K562 (cell line): ENCODE measurements around the gene DYNAP. TPM values are rescaled to one million over a fixed set of nuclear protein-coding genes. Genes with fewer than 3 reads are reported as not detected.

Experiments used
- ATAC-seq: fragments of 200-7000 bp; cut with Tn5 transposase; 3 replicates; pipeline ENCODE4 v1.9.1; 2020; ENCODE audit warnings: moderate library complexity
- BruUV-seq: library from RNA; stranded (reverse); fragments of 400-500 nt; replicated peaks from 2 replicates; lab custom pipeline; 2021; lab: Mats Ljungman, UMichigan
- CTCF ChIA-PET: fragments of 300-600 bp; formaldehyde crosslinking; extraction: SDS; loops from one replicate; lab custom pipeline; 2021; ENCODE audit warnings: low intra/inter-chr PET ratio; lab: Yijun Ruan, JAX
- POLR2A ChIA-PET: fragments of 300-600, 350-650 bp; sonication (Branson Sonifier 250); formaldehyde crosslinking; extraction: SDS; loops from one replicate; lab custom pipeline; 2021; ENCODE audit warnings: antibody characterized with exemption, inconsistent platforms; lab: Yijun Ruan, JAX
- DNase-seq, 4 experiments: peaks; one replicate each; pipeline versions ENCODE4 v3.0.0 to v3.0.0-alpha.2; 2011 to 2018; ENCODE audit warnings: low spot score in 3 of 4, mixed read lengths in 3 of 4; ENCODE audit errors: extremely low read depth in 1 of 4
- FAIRE-seq: peaks from 2 replicates; lab custom pipeline; 2011; peaks lifted over from hg19 to GRCh38; lab: Jason Lieb, UNC
- H2AFZ ChIP-seq: 2 replicates; pipeline ENCODE4 v1.6.0; 2011; ENCODE audit warnings: low read depth, low read length, control low read depth, inconsistent platforms
- H3K27ac ChIP-seq: fragments of 200-600 bp; 3 replicates; pipeline ENCODE4 v1.8.0; 2011; ENCODE audit warnings: low read depth, mild to moderate bottlenecking, control low read depth, inconsistent platforms, low read length, moderate library complexity, mixed read lengths; ENCODE audit errors: extremely low read depth
- H3K27me3 ChIP-seq, 2 experiments: fragments of 300-600 bp in 1 of 2; 2 replicates in 1 of 2; 3 replicates in 1 of 2; pipeline versions ENCODE4 v1.6.0 to v1.8.0; 2011; ENCODE audit warnings: inconsistent platforms in 2 of 2, low read length in 2 of 2, mild to moderate bottlenecking in 1 of 2, mixed read lengths in 1 of 2, moderate library complexity in 1 of 2; ENCODE audit not compliant: control insufficient read depth in 2 of 2, insufficient read depth in 2 of 2
- H3K36me3 ChIP-seq: fragments of 300-600 bp; 3 replicates; pipeline ENCODE4 v1.8.0; 2011; ENCODE audit warnings: mild to moderate bottlenecking, low read length, inconsistent platforms; ENCODE audit not compliant: control insufficient read depth, insufficient read depth
- H3K4me1 ChIP-seq, 2 experiments: fragments of 200-600 bp in 1 of 2; replicated peaks in 1 of 2; 2 replicates in 1 of 2; 3 replicates in 1 of 2; pipeline versions ENCODE4 v1.5.1 to v1.8.0; 2011; ENCODE audit warnings: inconsistent platforms in 2 of 2, low read length in 2 of 2, mild to moderate bottlenecking in 1 of 2, mixed read lengths in 1 of 2, moderate library complexity in 1 of 2; ENCODE audit not compliant: control insufficient read depth in 2 of 2, insufficient read depth in 2 of 2
- H3K4me2 ChIP-seq: 2 replicates; pipeline ENCODE4 v1.6.1; 2011; ENCODE audit warnings: low read length, control low read depth, inconsistent platforms, mixed read lengths; ENCODE audit not compliant: insufficient read depth
- H3K4me3 ChIP-seq: fragments of 200-600 bp; sonication (generic), shearing (Covaris generic); 2 replicates; pipeline ENCODE4 v1.5.1; 2016; ENCODE audit warnings: control low read depth, inconsistent platforms
- H3K79me2 ChIP-seq: fragments of 200-600 bp; 3 replicates; pipeline ENCODE4 v1.8.0; 2011; ENCODE audit warnings: low read length, inconsistent platforms; ENCODE audit not compliant: control insufficient read depth, insufficient read depth
- H3K9ac ChIP-seq, 2 experiments: 2 replicates each; pipeline versions ENCODE4 v1.6.0 to v1.6.1; 2011; ENCODE audit warnings: low read depth in 2 of 2, low read length in 2 of 2, control low read depth in 1 of 2, inconsistent platforms in 1 of 2, mild to moderate bottlenecking in 1 of 2, mixed read lengths in 1 of 2; ENCODE audit not compliant: insufficient read depth in 1 of 2
- H3K9me1 ChIP-seq: one replicate; pipeline ENCODE4 v1.6.0; 2011; ENCODE audit warnings: inconsistent platforms, mild to moderate bottlenecking, low read length, moderate library complexity; ENCODE audit not compliant: control insufficient read depth, insufficient read depth
- H3K9me3 ChIP-seq: replicated peaks from 2 replicates; pipeline ENCODE4 v1.5.1; 2011; ENCODE audit warnings: low read depth, low read length, inconsistent platforms; ENCODE audit not compliant: control insufficient read depth, insufficient read depth
- H4K20me1 ChIP-seq: replicated peaks from 2 replicates; pipeline ENCODE4 v1.6.1; 2011; ENCODE audit warnings: low read length, inconsistent platforms, mixed read lengths; ENCODE audit not compliant: control insufficient read depth, insufficient read depth
- C11orf30 ChIP-seq: fragments of 450-650 bp; IDR thresholded peaks from 2 replicates; pipeline ENCODE4 v1.6.1; 2016; ENCODE audit warnings: low read depth, mild to moderate bottlenecking
- CEBPG ChIP-seq, 3 experiments: fragments of 200-800 bp in 1 of 3; sonication (Bioruptor generic) in 1 of 3; sonication (generic) in 1 of 3; formaldehyde crosslinking in 1 of 3; IDR thresholded peaks in 2 of 3; conservative IDR thresholded peaks in 1 of 3; 2 replicates each; pipeline versions ENCODE4 v1.6.1 to v1.8.0; 2016 to 2022; ENCODE audit warnings: missing compliant biosample characterization in 2 of 3, missing genetic modification characterization in 2 of 3, mild to moderate bottlenecking in 1 of 3, missing genetic modification reagents in 1 of 3
- MAFG ChIP-seq: fragments of 450-650 bp; conservative IDR thresholded peaks from 2 replicates; pipeline ENCODE4 v1.6.1; 2016; ENCODE audit warnings: missing genetic modification characterization, missing compliant biosample characterization
- POLR2AphosphoS5 ChIP-seq: IDR thresholded peaks from 2 replicates; pipeline ENCODE4 v1.6.1; 2011; ENCODE audit warnings: mild to moderate bottlenecking, low read depth, low read length, moderate library complexity; ENCODE audit not compliant: control insufficient read depth, insufficient read depth
- ZNF316 ChIP-seq: fragments of 450-650 bp; IDR thresholded peaks from 2 replicates; pipeline ENCODE4 v1.6.1; 2016
- WGBS: fragments of 100-300 bp; shearing (Covaris generic); methylation state at CpG from one replicate; pipeline ENCODE4 v1.1.6; 2016; ENCODE audit warnings: low coverage, mixed read lengths; ENCODE audit not compliant: insufficient coverage; ENCODE audit errors: missing lambda C conversion rate; 5-methylcytosine and 5-hydroxymethylcytosine counted together
- in situ Hi-C: fragments of 300-500 bp; cut with MboI; formaldehyde crosslinking; loops from 4 replicates; pipeline ENCODE4 v1.15.0; 2018; ENCODE audit warnings: inconsistent platforms, mixed read lengths
- intact Hi-C: fragments of 100-400 bp; cut with micrococcal nuclease; formaldehyde crosslinking; loops from 2 replicates; pipeline ENCODE4 v1.14.2; 2022
- polyA plus RNA-seq, 8 experiments: library from polyadenylated mRNA; depleted of rRNA in 4 of 8; stranded (reverse) in 5 of 8; unstranded in 3 of 8; fragments of >200 nt; fragmentation: Nextera tagmentation in 2 of 8; fragmentation: Illumina TruSeq in 1 of 8; extraction: Ambion mirVana in 2 of 8; extraction: Trizol in 1 of 8; gene quantifications; 2 replicates each; pipeline versions ENCODE4 v1.2.1 to v1.2.3, GENCODE V29; 2011 to 2014; ENCODE audit warnings: inconsistent platforms in 1 of 8, missing spikeins in 1 of 8
- total RNA-seq, 7 experiments: library from RNA; depleted of rRNA in 6 of 7; stranded (reverse); fragments of >200 nt in 6 of 7; fragmentation: Illumina TruSeq in 2 of 7; extraction: Trizol in 2 of 7; gene quantifications; 2 replicates each; pipeline versions ENCODE4 v1.2.1 to v1.2.3, GENCODE V29; 2011 to 2021; ENCODE audit warnings: low replicate concordance in 1 of 7

DYNAP gene
- total and polyA plus RNA-seq, 9 of the 15 experiments (the other 6 are each of a cell fraction or from before 2014, with no cell fraction given), result not detected

- POLR2A ChIA-PET, result no interaction called here
- peak; percentile 42; the same call in 2 of the 3 replicates for ATAC-seq
- Histone ChIP-seq H3K27me3 (no peaks in the 10 kb centered on the region), H3K79me2 (no peaks in the 10 kb centered on the region), H3K36me3 (no peaks in the 10 kb centered on the region), H3K4me1 (peaks cover 0 to 2% of the 10 kb centered on the region in 2 experiments; a peak in 1 of 5 replicates), H3K9me3 (no peaks in the 10 kb centered on the region), H4K20me1 (no peaks in the 10 kb centered on the region), H2AFZ (peak overlapping the region; percentile 86), H3K27ac (no peak overlapping the region), H3K4me3 (peak overlapping the region; percentile 13; the same call in 1 of the 2 replicates), H3K9ac (no peak overlapping the region), H3K9me1 (no peaks in the 10 kb centered on the region), H3K4me2 (peak overlapping the region; percentile 52)
- peak in 1 of 4 experiments; percentile 3 for DNase-seq
- 16% methylated on average over 11 of the region's 11 CpGs for WGBS
- intact Hi-C loops (no loop called here), in situ Hi-C loops (no loop called here)
- CTCF ChIA-PET, result no interaction called here
- BruUV-seq, result no TSS peak
- TF ChIP-seq POLR2AphosphoS5 (no peak), MAFG (tag) (peak; percentile 48; the same call in 1 of the 2 replicates), C11orf30 (peak; percentile 51; the same call in 1 of the 2 replicates), CEBPG (CRISPR knock-in tag; IDR thresholded peaks at IDR 0.05) (no peak), CEBPG (tag; conservative IDR thresholded peaks at IDR 0.05 in 1 of 2, IDR thresholded peaks at IDR 0.05 in 1 of 2) (peak; percentile 25 to 55; a peak in 2 of 4 replicates), ZNF316 (peak; percentile 46; the same call in 1 of the 2 replicates)
- FAIRE-seq, result no peak
These were observed 16.4 kb downstream of the DYNAP start for GRCh38 chr18:54607213-54608027.
